LNCAP (cell line): ENCODE data around the gene PSMD8.

Experiments used
- CTCF ChIP-seq: fragments of 450-650 bp; IDR thresholded peaks from 2 replicates; pipeline ENCODE4 v1.5.1; 2017; ENCODE audit warnings: mild to moderate bottlenecking

The PSMD8 gene

GRCh38 chr19:38378866-38379265, 4.5 kb downstream of the PSMD8 start:
- no peak for TF ChIP-seq CTCF

GRCh38 chr19:38381138-38381537, 6.8 kb downstream of the PSMD8 start:
- no peak for TF ChIP-seq CTCF

GRCh38 chr19:38383184-38383583, 8.8 kb downstream of the PSMD8 start:
- no peak for TF ChIP-seq CTCF

GRCh38 chr19:38383743-38384142, 9.4 kb downstream of the PSMD8 start:
- no peak for TF ChIP-seq CTCF

GRCh38 chr19:38384209-38385027, 10.0 kb downstream of the PSMD8 start:
- TF ChIP-seq CTCF: no peak

- no peak for TF ChIP-seq CTCF
These were observed 10.9 kb downstream of the PSMD8 start for GRCh38 chr19:38385057-38385803.

GRCh38 chr19:38385804-38386257, 11.5 kb downstream of the PSMD8 start:
- no peak for TF ChIP-seq CTCF
